CD4-positive, alpha-beta T cell treated with Interferon gamma for 1 hour (primary cell): ENCODE data around the gene CALHM3.
A peak's percentile ranks its signal among the peaks of the same experiment; 100 is the strongest.
"Not testable (repeated sequence)": the region's sequence is repeated elsewhere in the genome, so short reads cannot be mapped to it uniquely, and the experiment has no call there.

Experiments
- DNase-seq: peaks from one replicate; pipeline ENCODE4 v3.0.0-alpha.2; 2020

Gene CALHM3

GRCh38 chr10:103501186-103501585 lies 22.1 kb upstream of the CALHM3 start:
- no peak for DNase-seq

GRCh38 chr10:103500481-103500880 lies 21.4 kb upstream of the CALHM3 start:
- DNase-seq, result no peak

GRCh38 chr10:103499881-103500280 lies 20.8 kb upstream of the CALHM3 start:
- DNase-seq, result no peak

GRCh38 chr10:103498936-103499638 lies 20.0 kb upstream of the CALHM3 start:
- DNase-seq, result no peak

GRCh38 chr10:103497161-103497915 lies 18.3 kb upstream of the CALHM3 start:
- no peak for DNase-seq

- DNase-seq, result no peak
These were observed 16.3 kb upstream of the CALHM3 start for GRCh38 chr10:103495321-103495720.

- DNase-seq, result no peak
These were observed 15.2 kb upstream of the CALHM3 start for GRCh38 chr10:103493916-103494877.

GRCh38 chr10:103493362-103493915 lies 14.4 kb upstream of the CALHM3 start, which contains the start of gene NEURL1:
Gene NEURL1 (plus strand): TSS chr10:103493705. CDS start chr10:103494388, 683 bp downstream.
- peak; percentile 6 for DNase-seq

- DNase-seq, result no peak
These were observed 13.7 kb upstream of the CALHM3 start for GRCh38 chr10:103492655-103493261.

GRCh38 chr10:103491729-103492364 lies 12.8 kb upstream of the CALHM3 start:
- DNase-seq, result no peak

- DNase-seq, result no peak
These were observed 11.9 kb upstream of the CALHM3 start for GRCh38 chr10:103490986-103491314.

- DNase-seq, result no peak
These were observed 8.3 kb upstream of the CALHM3 start for GRCh38 chr10:103487410-103487708.

GRCh38 chr10:103486635-103487409 lies 7.8 kb upstream of the CALHM3 start:
- not testable (repeated sequence) for DNase-seq

GRCh38 chr10:103481974-103482531 lies 3.0 kb upstream of the CALHM3 start:
- DNase-seq, result no peak

- DNase-seq, result no peak
These were observed 1.5 kb upstream of the CALHM3 start for GRCh38 chr10:103480521-103480920.

- DNase-seq, result no peak
These were observed 369 bp downstream of the CALHM3 start for GRCh38 chr10:103478671-103479070.

GRCh38 chr10:103476046-103476768 lies 2.8 kb downstream of the CALHM3 start:
- peak; percentile 16 for DNase-seq

GRCh38 chr10:103475437-103475836 lies 3.6 kb downstream of the CALHM3 start:
- no peak for DNase-seq

- no peak for DNase-seq
These were observed 5.0 kb downstream of the CALHM3 start for GRCh38 chr10:103474077-103474476.

GRCh38 chr10:103473261-103473671 lies 5.8 kb downstream of the CALHM3 start:
- DNase-seq, result no peak
